A673 (cell line): ENCODE measurements around the gene TSPEAR.

Experiments
- EZH2 ChIP-seq: fragments of 200-600 bp; sonication (generic); IDR thresholded peaks from 2 replicates; pipeline ENCODE4 v1.6.1; 2017; ENCODE audit warnings: borderline replicate concordance, low read depth, mild to moderate bottlenecking, mixed read lengths, antibody characterized with exemption, low read length; ENCODE audit not compliant: poor library complexity, severe bottlenecking
- TF ChIP-seq, protein P1 (sequence below): fragments of 300-800, 200-600 bp; sonication (generic); conservative IDR thresholded peaks from 2 replicates; pipeline ENCODE4 v1.5.1; 2017; ENCODE audit warnings: low read depth, mild to moderate bottlenecking, antibody characterized with exemption, low read length, moderate library complexity, mixed read lengths

DNA sequence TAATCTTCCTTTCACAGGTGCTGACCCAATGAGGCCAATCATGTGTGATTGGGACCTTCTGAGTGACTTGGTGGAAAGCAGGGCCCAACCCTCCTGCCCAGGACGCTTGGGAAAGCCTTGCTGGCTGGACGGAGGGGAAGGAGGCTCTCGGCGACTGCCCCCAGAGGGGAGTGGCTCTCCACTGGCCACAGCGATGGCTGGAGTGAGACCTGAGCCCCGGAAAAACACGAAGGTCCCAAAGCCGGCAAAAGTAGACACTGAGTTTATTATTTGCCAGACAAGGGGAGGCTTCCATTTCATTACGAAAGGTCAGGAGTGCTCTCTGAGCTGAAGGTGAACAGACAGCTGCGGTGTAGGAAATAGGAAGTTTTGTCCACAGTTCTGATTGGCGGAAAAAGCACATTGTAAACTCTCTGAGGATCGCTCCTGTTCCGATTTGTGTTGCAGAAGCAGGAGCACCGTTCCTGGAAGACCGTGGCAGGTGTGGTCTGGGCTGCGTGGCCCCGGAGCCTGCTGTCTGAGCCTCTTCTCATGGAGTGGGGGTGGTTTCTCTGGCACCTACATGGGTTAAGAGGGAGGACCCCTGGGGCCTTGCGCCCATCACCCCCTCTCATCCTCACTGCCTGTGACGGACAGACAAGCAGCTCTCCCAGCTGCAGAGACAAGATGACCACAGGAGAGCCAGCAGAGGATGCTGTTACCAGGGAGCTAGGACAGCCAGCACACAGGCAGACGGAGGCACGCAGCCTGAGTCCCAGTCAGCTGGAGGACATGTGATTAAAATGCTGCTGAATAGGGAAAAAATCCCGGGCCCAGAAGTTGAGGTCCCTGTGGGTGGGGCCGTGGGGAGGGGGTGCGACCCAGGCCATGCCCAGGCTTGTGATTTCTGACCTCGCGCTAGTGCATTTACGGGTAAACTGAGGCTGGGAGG is 212.8 kb downstream of the TSPEAR start:
- TF ChIP-seq, protein P1, sequence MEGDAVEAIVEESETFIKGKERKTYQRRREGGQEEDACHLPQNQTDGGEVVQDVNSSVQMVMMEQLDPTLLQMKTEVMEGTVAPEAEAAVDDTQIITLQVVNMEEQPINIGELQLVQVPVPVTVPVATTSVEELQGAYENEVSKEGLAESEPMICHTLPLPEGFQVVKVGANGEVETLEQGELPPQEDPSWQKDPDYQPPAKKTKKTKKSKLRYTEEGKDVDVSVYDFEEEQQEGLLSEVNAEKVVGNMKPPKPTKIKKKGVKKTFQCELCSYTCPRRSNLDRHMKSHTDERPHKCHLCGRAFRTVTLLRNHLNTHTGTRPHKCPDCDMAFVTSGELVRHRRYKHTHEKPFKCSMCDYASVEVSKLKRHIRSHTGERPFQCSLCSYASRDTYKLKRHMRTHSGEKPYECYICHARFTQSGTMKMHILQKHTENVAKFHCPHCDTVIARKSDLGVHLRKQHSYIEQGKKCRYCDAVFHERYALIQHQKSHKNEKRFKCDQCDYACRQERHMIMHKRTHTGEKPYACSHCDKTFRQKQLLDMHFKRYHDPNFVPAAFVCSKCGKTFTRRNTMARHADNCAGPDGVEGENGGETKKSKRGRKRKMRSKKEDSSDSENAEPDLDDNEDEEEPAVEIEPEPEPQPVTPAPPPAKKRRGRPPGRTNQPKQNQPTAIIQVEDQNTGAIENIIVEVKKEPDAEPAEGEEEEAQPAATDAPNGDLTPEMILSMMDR = no peak
- TF ChIP-seq EZH2 = no peak
